CD4-positive, alpha-beta T cell treated with Interferon gamma for 1 hour (primary cell): ENCODE data around the gene KIF5C.
A peak's percentile ranks its signal among the peaks of the same experiment; 100 is the strongest.

Source experiments
- DNase-seq: peaks from one replicate; pipeline ENCODE4 v3.0.0-alpha.2; 2020

KIF5C gene

GRCh38 chr2:148996805-148997204, 121.8 kb downstream of the KIF5C start:
- no peak for DNase-seq

GRCh38 chr2:148998165-148998830, 123.3 kb downstream of the KIF5C start:
- DNase-seq: no peak

DNA sequence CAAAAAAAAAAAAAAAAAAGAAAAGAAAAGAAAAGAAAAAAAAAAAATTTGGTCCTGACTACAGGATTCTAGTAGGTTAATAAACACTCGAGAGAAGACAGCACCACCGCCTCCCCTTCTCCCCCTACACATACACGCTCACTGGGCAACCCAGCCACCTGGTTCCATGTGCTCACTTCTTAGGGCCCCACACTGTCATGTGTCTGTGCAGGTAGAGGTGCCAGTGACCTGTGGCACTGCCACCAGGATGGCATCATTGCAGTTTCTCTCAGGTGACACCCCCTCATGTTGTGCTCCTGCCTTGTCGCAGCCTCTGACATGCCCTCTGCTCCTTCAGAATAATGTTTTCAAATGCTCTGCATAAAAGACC, 123.8 kb downstream of the KIF5C start:
- DNase-seq: no peak

DNA sequence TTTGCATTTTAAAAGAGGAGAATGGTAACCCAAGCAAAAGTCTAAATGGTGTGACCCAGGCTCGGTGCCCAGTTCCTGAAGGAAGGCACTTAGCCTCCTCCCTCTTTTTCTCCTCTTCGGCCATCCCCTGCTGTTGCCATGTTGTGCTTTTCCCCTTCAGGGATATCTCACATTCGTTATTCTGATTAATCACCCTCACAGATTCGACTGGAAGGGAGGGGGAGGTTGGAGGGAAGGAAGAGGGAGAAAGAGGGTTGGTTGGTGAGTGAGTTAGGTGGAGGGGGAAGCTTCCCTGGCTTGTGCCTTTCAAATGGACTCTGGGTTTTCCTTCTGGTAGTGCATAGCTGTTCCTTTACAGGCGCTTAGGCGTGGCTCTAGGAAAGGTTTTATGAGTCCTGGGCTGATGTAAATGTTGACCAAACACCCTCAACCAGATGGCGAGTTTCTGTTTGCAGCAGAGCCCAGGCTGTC, 124.5 kb downstream of the KIF5C start:
- no peak for DNase-seq

DNA sequence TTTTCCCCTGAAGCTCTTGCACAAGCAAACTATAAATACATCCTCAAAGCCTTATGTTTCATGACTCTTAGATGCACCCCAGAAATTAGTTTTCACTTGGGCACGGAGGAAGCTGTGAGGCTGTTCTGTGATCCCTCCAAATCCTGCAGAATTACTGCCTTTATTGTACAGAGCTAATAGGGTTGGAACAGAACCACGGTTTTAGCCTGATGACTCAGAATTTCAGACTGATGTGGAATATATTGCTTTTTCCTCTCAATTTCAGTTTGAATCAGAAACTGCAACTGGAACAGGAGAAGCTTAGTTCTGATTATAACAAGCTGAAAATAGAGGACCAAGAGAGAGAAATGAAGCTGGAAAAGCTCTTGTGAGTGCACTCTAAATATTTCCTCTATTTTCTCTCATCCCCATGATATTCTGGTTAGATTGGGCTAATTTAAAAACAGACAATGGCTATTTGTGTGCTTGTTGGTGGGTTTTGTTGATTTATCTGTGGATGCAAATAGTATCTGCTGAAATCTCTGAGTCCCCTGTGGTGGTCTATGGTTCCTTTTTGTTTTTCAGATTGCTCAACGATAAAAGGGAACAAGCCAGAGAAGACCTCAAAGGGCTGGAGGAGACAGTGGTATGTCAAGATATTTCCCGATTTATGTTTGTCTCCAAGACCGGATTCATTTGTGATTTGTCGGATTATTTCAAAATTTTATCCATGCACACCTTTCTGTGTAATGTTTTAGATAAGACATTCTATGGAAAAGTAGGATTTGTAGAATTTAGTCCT, 125.3 kb downstream of the KIF5C start:
- no peak for DNase-seq

GRCh38 chr2:149001496-149001895, 126.5 kb downstream of the KIF5C start:
- DNase-seq: no peak

DNA sequence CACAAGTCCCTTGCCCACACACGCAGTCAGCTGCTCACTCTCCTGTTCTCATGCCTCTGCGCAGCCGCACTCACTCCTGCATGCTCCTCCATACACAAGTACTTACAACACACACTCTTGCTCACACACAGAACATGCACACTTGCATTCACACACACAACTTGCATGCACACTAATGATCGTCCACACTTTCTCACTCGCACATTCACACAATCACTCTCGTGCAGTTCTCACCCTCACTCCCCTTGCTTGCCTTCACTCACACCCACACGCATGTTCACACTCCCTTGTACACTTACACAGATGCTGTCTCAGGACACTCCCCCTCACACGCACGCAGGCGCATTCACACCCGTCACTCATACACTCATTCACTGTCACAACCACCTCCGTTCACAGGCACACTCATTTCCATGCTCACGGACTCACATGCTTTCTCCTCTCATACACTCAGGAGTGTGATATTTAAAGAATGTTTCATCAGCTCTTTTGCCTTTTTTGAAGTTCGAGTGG, 127.4 kb downstream of the KIF5C start:
- DNase-seq: no peak

- no peak for DNase-seq
Observed at GRCh38 chr2:149002891-149003740, 128.1 kb downstream of the KIF5C start.

DNA sequence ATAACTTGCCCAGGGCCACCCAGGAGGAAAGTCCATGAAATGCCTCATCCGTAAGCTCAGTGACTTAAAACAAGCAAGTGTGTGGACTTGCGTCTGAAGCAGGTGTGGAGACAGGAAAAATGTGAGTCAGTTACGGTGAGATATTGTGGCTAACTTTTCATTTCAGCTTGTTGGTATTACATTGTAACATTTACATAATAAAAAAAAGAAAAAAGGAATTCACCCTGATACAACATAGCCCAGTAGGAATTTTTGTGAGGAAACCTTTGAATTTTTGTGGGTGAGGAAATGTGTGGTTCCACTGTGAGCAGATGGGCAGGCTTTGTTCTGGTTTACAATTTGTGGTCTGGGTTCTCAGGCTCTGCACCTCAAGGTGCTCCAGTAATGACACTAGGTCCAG, 129.8 kb downstream of the KIF5C start:
- no peak for DNase-seq

- no peak for DNase-seq
Observed at GRCh38 chr2:149005471-149006077, 130.5 kb downstream of the KIF5C start.

DNA sequence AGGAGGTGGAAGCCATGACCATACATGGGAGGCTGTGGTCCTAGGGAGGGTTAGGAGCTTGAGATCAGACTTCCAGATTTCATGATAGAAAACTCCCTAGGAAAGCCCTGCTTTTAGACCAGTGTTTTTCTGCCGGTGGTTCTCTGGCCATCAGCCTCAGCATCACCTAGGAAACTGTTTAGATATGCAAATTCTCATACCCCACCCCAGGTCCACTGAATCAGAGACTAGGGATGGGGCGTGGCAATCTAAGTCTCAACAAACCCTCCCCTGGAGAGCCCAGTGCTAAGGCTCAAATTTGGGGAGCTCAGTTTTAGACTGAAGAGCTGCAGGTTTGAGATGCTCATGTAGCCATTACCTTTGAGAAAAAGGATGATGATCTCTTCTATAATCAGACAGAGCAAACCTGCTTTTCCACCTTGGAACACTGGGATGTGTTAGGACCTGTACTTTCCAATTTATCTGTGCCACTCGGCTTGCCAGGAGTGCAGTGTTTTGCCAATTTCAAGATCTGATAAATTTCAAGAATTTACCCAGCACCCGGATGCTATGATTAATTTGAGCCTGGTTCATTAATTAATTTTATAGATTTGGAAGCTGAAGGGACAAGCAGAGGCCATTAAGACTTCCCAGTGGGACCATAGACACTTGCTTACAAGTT, 132.0 kb downstream of the KIF5C start:
- no peak for DNase-seq

DNA sequence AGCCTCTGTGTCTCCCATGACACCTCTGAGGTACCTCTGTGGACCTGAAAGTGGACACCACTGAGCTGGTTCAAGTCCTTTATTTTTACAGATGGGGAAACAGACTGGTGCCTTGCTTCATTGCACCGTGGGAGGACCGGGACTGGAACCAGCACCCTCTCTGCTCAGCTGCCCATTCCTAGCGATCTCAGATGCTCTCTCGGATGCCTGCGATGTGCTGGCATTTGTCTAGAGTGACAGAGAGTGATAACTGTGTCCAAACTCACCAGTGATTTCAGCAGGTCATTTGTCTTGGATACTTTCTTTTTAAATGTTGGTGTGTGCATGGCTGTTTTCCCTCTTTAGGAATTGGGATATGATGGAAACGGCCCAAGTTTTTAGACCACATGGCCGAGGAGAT, 133.4 kb downstream of the KIF5C start:
- no peak for DNase-seq

DNA sequence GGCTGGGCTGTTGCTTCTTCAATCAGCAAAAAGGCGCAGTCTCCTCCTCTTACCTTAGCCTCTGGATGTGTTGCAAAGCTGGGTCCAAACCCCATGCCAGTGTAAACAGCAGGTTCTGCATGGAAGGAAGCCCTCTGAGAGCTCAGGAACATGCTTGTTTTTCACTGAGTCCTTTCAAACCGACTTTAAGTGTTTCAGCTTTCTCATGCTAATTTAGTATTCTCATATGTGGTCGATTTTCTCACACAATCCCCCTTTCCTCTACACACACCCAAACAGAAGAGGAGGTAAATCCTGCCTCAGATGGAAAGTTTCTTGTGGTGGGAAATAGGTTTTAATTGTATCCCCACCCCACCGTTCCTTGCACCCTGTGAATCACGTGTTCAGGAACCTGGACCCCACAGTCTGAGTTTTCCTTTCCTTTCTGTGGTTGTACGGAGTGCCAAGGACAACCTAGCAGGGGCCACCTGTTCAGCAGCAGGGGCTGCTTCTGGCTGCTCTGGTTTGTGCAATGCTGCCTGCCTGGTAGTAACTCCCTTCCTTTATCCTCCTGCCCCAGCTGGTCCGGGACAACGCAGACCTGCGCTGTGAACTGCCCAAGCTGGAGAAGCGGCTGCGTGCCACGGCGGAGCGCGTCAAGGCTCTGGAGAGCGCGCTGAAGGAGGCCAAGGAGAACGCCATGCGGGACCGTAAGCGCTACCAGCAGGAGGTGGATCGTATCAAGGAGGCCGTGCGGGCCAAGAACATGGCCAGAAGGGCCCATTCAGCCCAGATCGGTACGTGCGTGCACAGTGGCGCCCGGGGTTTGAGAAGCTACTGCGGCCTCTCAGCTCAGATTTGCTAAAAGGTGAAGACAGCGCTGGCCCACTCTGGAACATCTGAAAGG, 134.8 kb downstream of the KIF5C start:
- DNase-seq: no peak

DNA sequence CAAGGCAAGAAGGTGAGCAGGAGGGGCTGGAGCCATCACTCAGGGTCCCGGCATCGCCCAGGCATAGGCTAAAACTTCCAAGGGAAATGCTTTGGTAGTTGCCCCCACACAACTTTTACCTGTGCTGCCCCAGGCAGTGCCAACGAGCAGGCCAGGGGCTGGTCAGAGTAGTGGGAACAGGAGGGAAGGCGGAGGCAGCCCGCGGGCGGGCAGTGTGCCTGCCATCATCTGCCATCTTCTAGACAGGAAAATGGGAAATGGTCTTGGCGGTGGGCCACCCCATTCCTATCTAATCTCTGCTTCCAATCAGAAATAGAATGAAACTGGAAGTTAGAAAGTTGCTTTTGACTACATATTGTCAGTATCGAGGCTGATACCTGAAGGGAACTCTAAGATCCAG, 137.5 kb downstream of the KIF5C start:
- DNase-seq: no peak

- DNase-seq: no peak
Observed at GRCh38 chr2:149015501-149015900, 140.5 kb downstream of the KIF5C start.

DNA sequence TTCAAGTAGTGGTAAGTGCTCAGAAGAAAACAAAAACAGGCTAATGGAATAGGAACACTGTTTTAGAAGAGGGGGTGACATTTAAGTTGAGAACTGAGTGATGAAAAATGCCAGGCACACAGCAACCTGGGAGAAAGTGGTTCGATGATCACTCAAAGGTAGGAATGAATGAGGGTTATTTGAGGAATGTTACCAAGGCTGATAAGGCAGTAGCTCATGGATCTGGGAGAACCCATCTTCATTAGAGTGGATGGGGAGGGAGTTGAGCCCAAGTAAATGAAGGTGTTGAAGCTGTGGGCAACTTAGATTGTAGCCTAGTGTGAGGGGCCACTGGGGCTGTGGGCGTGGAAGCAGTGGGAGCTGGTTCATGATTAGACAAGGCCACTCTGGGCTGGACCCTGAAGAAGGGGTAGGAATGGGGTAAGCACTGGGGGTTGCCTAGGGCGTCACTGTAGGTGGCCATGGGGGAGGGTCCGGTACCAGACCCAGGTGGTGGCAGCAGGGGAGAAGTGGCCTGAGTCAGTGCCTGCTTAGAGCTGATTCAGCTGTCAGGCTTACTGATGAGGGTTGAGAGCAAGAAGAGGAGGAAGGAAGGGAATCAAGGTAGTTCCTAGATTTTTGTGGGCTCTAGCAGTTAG, 141.0 kb downstream of the KIF5C start:
- no peak for DNase-seq

- DNase-seq: peak; percentile 59
Observed at GRCh38 chr2:149017116-149017985, 142.3 kb downstream of the KIF5C start.

- DNase-seq: no peak
Observed at GRCh38 chr2:149018981-149019380, 144.0 kb downstream of the KIF5C start.

GRCh38 chr2:149019768-149020167, 144.7 kb downstream of the KIF5C start:
- no peak for DNase-seq

DNA sequence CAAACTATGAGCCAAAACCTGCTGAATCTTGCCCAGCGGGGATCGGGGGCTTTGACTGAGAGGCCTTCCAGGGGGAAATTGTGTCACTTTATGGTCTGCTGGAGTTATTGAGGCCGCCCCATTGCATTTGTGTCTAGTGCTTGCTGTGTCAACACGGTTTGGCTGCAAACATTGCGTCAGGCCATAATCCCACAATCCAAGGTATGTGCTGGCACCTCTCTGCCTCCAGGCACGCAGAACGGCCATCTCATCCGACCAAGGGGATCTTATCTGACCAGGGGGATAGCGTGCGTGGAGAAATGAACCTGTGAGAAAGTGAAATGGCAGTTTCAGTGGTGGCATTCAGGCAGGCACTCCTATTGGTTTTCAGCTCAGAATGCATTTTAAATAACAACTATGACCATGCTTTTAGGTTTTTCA, 145.4 kb downstream of the KIF5C start:
- no peak for DNase-seq
